Transverse colon (tissue), 4 donors: ENCODE results near the gene MLLT10.

Experiments used
- CTCF ChIP-seq, 5 experiments: fragments of 200-600 bp in 3 of 5; fragments of 450-650 bp in 2 of 5; sonication (generic) in 3 of 5; IDR thresholded peaks; 1 replicate in 2 of 5; 2 replicates in 3 of 5; pipeline ENCODE4 v1.5.1; 2016 to 2017; ENCODE audit warnings: antibody characterized with exemption in 5 of 5, inconsistent platforms in 3 of 5, mild to moderate bottlenecking in 2 of 5, moderate library complexity in 1 of 5
- EP300 ChIP-seq: sonication (generic); formaldehyde crosslinking; IDR thresholded peaks from one replicate; pipeline ENCODE4 v1.6.1; 2017; ENCODE audit warnings: antibody characterized with exemption, low read depth
- POLR2A ChIP-seq: fragments of 450-650 bp; IDR thresholded peaks from one replicate; pipeline ENCODE4 v1.6.1; 2016; ENCODE audit warnings: antibody characterized with exemption, mild to moderate bottlenecking, moderate library complexity
- POLR2AphosphoS5 ChIP-seq, 3 donors: sonication (generic); formaldehyde crosslinking; IDR thresholded peaks; one replicate each; pipeline ENCODE4 v1.6.1; 2016; ENCODE audit warnings: antibody characterized with exemption in 3 of 3

GRCh38 chr10:21506351-21506750, 27.7 kb upstream of the MLLT10 start:
- TF ChIP-seq POLR2A (no peak), CTCF (IDR thresholded peaks at IDR 0.05) (no peak), POLR2AphosphoS5 (IDR thresholded peaks at IDR 0.05) (no peak), EP300 (no peak)
